ENCODE data around the gene TM9SF3.
A peak's percentile ranks its signal among the peaks of the same experiment; 100 is the strongest.

The TM9SF3 gene

DNA sequence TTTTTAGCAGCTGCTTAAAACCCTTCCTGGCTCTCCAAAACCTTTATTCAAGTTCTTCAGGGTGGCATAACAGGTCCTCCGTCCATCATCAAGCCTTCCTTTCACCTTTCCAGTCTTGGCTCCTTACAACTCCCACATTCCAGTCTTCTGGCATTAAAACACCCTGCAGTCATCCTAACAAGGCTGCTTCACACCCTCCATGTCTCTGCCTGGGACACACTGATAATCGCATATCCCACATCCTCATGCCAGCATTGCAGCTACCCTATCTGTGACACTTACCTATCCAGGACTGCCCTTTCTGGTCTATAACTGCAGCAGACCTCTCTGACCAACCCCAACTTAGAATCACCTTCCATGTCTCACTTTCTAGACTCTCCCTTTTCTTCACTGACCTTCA lies 70.5 kb downstream of the TM9SF3 start:
- ChIA-PET CTCF (interaction anchor here (0.5 to 1.5 kb wide), 3 partner anchors 121 to 758 kb away, joined by 3 read pairs; no protein-coding TSS in a partner anchor), POLR2A (ENCODE audit: low non-redundant PET) (no interaction called here)
- TF ChIP-seq, protein P1, sequence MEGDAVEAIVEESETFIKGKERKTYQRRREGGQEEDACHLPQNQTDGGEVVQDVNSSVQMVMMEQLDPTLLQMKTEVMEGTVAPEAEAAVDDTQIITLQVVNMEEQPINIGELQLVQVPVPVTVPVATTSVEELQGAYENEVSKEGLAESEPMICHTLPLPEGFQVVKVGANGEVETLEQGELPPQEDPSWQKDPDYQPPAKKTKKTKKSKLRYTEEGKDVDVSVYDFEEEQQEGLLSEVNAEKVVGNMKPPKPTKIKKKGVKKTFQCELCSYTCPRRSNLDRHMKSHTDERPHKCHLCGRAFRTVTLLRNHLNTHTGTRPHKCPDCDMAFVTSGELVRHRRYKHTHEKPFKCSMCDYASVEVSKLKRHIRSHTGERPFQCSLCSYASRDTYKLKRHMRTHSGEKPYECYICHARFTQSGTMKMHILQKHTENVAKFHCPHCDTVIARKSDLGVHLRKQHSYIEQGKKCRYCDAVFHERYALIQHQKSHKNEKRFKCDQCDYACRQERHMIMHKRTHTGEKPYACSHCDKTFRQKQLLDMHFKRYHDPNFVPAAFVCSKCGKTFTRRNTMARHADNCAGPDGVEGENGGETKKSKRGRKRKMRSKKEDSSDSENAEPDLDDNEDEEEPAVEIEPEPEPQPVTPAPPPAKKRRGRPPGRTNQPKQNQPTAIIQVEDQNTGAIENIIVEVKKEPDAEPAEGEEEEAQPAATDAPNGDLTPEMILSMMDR (conservative IDR thresholded peaks at IDR 0.05; ENCODE audit: low read depth): no peak
- H3K27ac ChIP-seq: no peak overlapping the region
- no peak for DNase-seq (ENCODE audit: low spot score)

DNA sequence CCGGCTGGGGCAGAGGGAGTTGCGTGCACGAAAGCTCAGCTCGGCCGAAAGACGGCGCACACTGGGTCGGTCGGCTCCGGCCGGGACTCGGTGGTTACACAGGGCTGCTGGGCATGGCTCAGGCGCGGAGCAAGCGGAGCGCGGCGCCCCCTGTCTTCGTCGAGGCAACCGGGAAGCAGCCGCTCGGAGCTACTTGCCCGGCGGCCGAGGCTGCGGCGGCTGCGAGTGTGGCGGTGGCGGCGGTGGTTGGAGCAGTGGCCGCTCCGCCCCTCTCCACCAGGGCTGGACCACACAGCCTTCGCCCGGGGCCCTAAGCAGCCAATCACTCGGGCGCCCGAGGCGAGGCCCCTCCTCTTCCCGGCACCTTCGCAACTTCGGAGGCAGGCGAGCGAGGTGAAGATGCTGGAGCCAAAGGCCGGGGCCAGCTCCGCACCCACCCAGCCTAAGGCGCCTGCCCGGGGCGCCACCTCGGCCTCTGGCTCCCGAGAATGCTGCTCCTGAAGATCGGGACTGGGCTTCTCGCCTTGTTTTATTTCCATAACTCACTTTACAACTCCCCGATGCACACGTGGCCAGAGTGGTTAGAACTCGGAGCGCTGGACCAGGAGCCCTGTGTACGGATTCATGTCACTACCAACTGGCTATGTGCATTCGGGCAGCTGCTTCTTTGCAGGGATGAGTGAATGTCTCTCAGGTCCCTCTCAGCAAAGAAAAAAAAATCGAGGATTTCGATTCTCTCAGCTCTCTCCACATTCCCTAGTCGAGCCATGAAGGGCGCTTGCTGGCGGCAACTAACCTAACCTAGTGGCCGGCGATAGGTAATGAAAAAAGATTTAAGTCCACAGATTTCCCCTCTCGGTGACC lies 72.9 kb downstream of the TM9SF3 start, which contains the start of gene TLL2:
Gene TLL2 (minus strand): TSS at position 229 of the 864 bp plus-strand sequence. CDS start 241 bp downstream, outside the sequence.
- ChIA-PET CTCF (interaction anchor here (0.6 to 5.7 kb wide), 28 partner anchors 9 to 1252 kb away, joined by 3 to 88 read pairs (median 4); no protein-coding TSS in a partner anchor), POLR2A (ENCODE audit: low non-redundant PET) (no interaction called here)
- TF ChIP-seq, protein P1 (conservative IDR thresholded peaks at IDR 0.05; ENCODE audit: low read depth): peak; percentile 61

DNA sequence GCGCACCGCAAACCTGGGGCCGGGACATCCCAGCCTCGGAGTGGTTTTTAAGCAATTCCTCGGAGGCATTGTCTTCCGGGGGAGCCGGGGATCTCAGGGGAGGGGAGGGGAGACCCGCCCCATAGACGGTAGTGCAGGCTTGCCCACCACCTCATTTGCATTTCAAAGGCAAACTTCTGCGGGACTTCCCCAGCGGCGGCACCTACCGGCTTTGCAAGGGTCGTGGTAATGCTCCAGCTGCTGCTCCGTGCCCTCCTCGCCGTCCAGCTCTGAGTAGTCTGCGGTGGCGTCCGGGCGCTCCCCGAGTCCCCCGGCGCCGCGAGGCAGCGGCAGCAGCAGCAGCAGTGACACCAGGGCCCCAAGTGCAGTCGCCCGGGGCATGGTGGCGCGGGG lies 73.5 kb downstream of the TM9SF3 start:
- H3K27ac ChIP-seq: no peak overlapping the region
- DNase-seq (ENCODE audit: low spot score): no peak
- ChIA-PET CTCF (interaction anchor here (0.5 to 5.7 kb wide), 24 partner anchors 9 to 674 kb away, joined by 3 to 88 read pairs (median 4); no protein-coding TSS in a partner anchor), POLR2A (ENCODE audit: low non-redundant PET) (no interaction called here)
- TF ChIP-seq, protein P1 (conservative IDR thresholded peaks at IDR 0.05; ENCODE audit: low read depth): no peak

More for the DNA sequence above, 72.9 kb downstream of the TM9SF3 start, which contains the start of gene TLL2:
- H3K27ac ChIP-seq: no peak within 1 kb of the TSS
- peak; percentile 93 for DNase-seq (ENCODE audit: low spot score)

DNA sequence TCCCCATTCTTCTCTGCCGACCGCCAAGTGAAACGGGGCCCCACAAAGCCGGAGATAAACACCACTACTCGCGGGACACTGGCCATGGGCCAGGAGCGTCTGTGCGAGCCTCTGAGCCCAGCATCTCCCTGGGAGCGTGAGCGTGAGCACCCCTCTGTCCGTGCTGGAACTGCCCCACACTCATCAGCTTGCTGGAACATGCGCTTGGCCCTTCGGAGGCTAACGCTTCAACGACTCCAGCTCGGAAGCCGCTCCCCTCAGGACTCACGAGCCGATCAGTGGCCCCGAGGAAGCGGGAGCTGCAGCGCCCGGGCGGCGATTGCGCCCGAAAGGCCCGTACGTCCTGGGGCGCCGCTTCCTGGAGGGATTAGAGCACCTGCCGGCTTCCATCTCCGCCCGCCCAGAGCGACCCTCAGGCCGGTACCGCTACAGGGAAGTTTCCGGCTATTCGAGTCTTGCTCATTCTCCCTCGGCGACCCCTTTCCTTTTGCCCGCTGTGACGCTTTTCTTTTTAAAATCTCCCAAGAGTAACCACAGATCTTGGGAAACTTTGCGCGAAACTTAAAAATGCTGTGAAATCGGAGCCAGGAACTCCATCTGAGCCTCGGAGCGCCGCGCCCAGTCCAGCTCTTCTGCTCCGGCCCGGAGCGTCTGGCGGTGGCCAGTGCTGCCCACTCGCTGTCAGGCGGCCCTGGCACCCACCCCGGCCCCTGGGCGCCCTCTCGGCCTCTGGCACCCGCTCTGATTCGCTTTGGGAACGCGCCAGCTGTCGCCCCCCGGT lies 74.1 kb downstream of the TM9SF3 start:
- ChIA-PET POLR2A (ENCODE audit: low non-redundant PET) (no interaction called here), CTCF (interaction anchor here (0.5 to 5.7 kb wide), 17 partner anchors 9 to 675 kb away, joined by 3 to 88 read pairs (median 5); no protein-coding TSS in a partner anchor)
- DNase-seq (ENCODE audit: low spot score): no peak
- TF ChIP-seq, protein P1 (conservative IDR thresholded peaks at IDR 0.05; ENCODE audit: low read depth): no peak
- H3K27ac ChIP-seq: no peak overlapping the region

DNA sequence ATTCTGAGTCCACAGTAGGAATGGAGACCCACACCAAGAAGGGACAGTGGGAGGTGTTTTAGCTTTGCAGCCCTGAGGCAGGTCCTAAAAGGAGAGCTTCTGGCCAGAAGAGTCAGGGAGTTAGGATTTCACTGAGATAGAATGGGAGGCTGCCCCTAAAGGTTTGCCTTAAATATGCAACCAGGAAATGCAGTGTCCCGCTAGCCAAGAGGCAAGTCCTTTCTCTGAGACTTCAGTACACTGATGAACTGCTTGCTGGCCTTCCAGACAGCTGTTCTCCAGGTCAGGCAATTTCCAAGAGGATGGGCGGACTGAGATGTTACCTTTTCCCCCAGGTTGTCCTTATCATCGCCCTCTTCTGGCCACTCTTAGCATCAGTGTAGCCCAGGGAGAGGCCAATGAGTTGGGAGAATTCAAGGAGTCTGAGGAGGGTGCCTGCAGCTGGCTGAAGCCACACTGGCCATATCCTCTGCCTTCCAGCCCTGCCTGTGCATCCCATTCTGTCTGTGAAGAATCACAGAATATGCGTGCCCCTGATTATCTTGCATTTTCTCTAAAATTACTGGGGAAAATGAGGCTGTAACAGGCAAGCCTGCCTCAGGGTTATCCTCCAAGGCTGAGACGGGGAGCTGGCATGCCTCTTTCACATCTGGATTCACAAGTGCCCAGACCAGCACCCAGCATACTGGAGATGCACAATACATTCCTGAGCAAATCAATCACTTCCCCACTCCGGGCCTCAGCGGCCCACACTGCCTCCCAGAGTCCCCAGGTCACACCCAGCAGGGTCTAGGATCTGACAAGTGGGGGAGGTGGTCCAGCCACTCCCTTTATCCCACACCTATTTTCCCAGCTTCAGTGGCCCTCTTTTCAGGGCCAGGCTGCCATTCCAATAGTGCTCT lies 75.5 kb downstream of the TM9SF3 start:
- TF ChIP-seq, protein P1 (conservative IDR thresholded peaks at IDR 0.05; ENCODE audit: low read depth): peak; percentile 22; the same call in 1 of the 2 replicates
- H3K27ac ChIP-seq: no peak overlapping the region
- DNase-seq (ENCODE audit: low spot score): peak; percentile 57
- ChIA-PET POLR2A (ENCODE audit: low non-redundant PET) (no interaction called here), CTCF (interaction anchor here (0.6 to 5.7 kb wide), 10 partner anchors 11 to 929 kb away, joined by 3 to 88 read pairs (median 3); no protein-coding TSS in a partner anchor)

Data from RWPE1 (cell line).